ENCODE measurements around the gene EOLA1.
"Not testable (repeated sequence)": the region's sequence is repeated elsewhere in the genome, so short reads cannot be mapped to it uniquely, and the experiment has no call there.

GRCh38 chrX:149547782-149548181 is 7.0 kb downstream of the EOLA1 start:
- TF ChIP-seq CTCF, POLR2A (IDR thresholded peaks at IDR 0.05): not testable (repeated sequence)
